ENCODE measurements around the gene GFOD2.

The GFOD2 gene

DNA sequence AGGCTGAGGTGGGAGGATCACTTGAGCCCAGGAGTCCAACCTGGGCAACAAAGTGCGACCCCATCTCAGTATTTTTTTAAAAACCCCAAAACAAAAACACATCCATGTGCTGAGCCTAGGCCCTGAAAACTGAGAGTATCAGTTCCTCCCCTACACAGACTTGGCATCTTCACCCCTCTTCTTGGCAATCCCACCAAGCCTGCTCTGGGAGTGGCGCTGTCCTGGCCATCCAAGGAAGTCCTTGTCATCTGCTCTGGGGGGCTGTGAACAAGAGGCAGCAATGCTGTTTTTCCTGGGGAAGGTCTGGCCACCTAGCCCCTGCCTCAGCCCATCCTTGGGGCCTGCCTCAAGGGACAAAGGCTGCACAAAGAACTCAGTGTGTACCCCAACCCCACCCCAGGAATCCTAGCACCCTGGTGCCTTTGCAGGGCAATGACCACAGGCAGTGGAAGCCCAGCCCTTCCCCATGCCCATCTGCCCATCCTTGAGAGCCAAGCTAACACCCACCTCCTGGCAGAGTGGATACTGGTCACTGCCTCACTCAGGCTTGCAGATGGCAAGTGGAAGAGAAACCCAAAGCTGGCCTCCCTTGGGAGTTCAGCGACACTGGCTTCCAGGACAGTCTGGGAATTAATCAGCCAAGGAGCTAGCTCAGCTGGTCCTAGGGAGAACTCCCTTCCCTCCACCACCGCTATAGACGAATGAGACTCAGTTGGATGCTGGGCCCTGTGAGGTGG is 14.8 kb upstream of the GFOD2 start:
- DNase-seq (ENCODE audit: low read depth) = no peak
- H3K4me3 ChIP-seq (ENCODE audit: low read depth, low read length) = no peak overlapping the region
- TF ChIP-seq CTCF (IDR thresholded peaks at IDR 0.05; ENCODE audit: insufficient read depth, low read depth, low read length, missing control alignments) = no peak

DNA sequence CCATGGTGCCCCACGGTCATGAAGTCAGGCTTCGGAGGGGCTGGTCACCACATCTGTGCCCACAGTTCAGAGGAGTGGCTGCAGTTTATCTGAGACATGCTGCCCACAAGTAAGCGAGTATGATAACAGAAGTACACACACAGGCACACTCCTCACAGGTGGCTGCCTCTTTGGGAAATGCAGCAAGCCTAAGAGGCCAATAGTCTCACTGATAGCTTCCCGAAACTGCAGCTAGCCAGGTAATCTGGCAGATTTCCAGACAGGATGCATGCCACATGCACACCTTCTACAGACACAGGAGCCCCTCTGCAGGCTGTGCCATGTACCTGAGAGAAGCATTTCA is 12.6 kb upstream of the GFOD2 start:
- no peak for TF ChIP-seq CTCF (IDR thresholded peaks at IDR 0.05; ENCODE audit: insufficient read depth, low read depth, low read length, missing control alignments)
- DNase-seq (ENCODE audit: low read depth) = no peak
- no peak overlapping the region for H3K4me3 ChIP-seq (ENCODE audit: low read depth, low read length)

GRCh38 chr16:67731071-67731752 is 12.1 kb upstream of the GFOD2 start:
- DNase-seq (ENCODE audit: low read depth) = no peak
- TF ChIP-seq CTCF (IDR thresholded peaks at IDR 0.05; ENCODE audit: insufficient read depth, low read depth, low read length, missing control alignments) = no peak
- no peak overlapping the region for H3K4me3 ChIP-seq (ENCODE audit: low read depth, low read length)

- no peak overlapping the region for H3K4me3 ChIP-seq (ENCODE audit: low read depth, low read length)
- no peak for TF ChIP-seq CTCF (IDR thresholded peaks at IDR 0.05; ENCODE audit: insufficient read depth, low read depth, low read length, missing control alignments)
- no peak for DNase-seq (ENCODE audit: low read depth)
Observed at GRCh38 chr16:67730326-67730725, 11.2 kb upstream of the GFOD2 start.

DNA sequence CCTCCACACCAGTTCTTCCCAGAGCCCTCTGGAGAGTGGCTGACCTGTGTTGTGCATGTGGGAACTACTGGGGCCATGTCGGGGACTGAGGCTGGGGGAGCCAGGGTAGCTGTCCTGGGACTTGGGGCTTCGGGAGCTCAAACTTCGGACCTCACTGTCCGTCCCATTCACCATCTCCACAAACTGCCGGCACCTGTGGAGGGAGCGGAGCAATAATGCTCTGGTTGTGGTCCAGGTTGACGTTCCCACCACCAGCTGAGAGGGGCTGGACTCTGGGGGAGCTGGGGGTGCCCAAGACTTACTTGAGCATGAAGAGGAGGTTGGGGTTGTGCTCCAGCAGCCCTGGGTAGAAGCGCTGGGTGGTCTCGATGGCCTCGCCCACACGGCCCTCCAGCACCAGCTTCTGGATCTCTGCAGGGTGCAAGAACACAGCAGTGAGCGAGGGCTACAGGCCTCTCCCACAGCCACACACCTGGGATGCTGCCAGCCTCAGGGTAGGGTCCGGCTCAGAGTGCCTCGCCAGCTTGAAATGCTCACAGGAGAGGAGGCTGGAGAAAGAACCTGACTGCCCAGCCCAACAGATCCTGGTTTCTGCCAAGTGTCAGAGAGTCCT is 10.6 kb upstream of the GFOD2 start:
- DNase-seq (ENCODE audit: low read depth) = no peak

More for the DNA sequence above, 10.6 kb upstream of the GFOD2 start:
- no peak for TF ChIP-seq CTCF (IDR thresholded peaks at IDR 0.05; ENCODE audit: insufficient read depth, low read depth, low read length, missing control alignments)
- H3K4me3 ChIP-seq (ENCODE audit: low read depth, low read length) = no peak overlapping the region

Measured in GM12865 (cell line).